ENCODE results near the gene CLCF1.

The CLCF1 gene

GRCh38 chr11:67356387-67356863 lies 17.0 kb downstream of the CLCF1 start:
- no peak for DNase-seq (ENCODE audit: low read depth)

GRCh38 chr11:67355794-67356386 lies 17.5 kb downstream of the CLCF1 start:
- DNase-seq (ENCODE audit: low read depth): no peak

- DNase-seq (ENCODE audit: low read depth): no peak
Measured at GRCh38 chr11:67355023-67355793, 18.2 kb downstream of the CLCF1 start.

GRCh38 chr11:67354075-67355022 lies 19.0 kb downstream of the CLCF1 start:
- DNase-seq (ENCODE audit: low read depth): peak; percentile 88

GRCh38 chr11:67353317-67354074 lies 19.9 kb downstream of the CLCF1 start, which contains the start of gene POLD4:
TSS of gene POLD4 (minus strand) at chr11:67353546. CDS start at chr11:67353399, 147 bp downstream.
- DNase-seq (ENCODE audit: low read depth): peak; percentile 71

GRCh38 chr11:67352546-67353316 lies 20.7 kb downstream of the CLCF1 start:
- DNase-seq (ENCODE audit: low read depth): no peak

GRCh38 chr11:67351275-67352005 lies 22.0 kb downstream of the CLCF1 start:
- no peak for DNase-seq (ENCODE audit: low read depth)

- DNase-seq (ENCODE audit: low read depth): no peak
Measured at GRCh38 chr11:67349928-67350465, 23.4 kb downstream of the CLCF1 start.

GRCh38 chr11:67349457-67349856 lies 23.9 kb downstream of the CLCF1 start:
- DNase-seq (ENCODE audit: low read depth): no peak

- DNase-seq (ENCODE audit: low read depth): no peak
Measured at GRCh38 chr11:67349036-67349435, 24.4 kb downstream of the CLCF1 start.

GRCh38 chr11:67347964-67348749 lies 25.2 kb downstream of the CLCF1 start:
- no peak for DNase-seq (ENCODE audit: low read depth)

- DNase-seq (ENCODE audit: low read depth): no peak
Measured at GRCh38 chr11:67345920-67346819, 27.2 kb downstream of the CLCF1 start.

GRCh38 chr11:67345247-67345919 lies 28.0 kb downstream of the CLCF1 start:
- DNase-seq (ENCODE audit: low read depth): no peak

GRCh38 chr11:67344264-67344663 lies 29.1 kb downstream of the CLCF1 start:
- DNase-seq (ENCODE audit: low read depth): no peak

- DNase-seq (ENCODE audit: low read depth): no peak
Measured at GRCh38 chr11:67337257-67337656, 36.1 kb downstream of the CLCF1 start.

- DNase-seq (ENCODE audit: low read depth): no peak
Measured at GRCh38 chr11:67332081-67332691, 41.2 kb downstream of the CLCF1 start.

GRCh38 chr11:67323526-67323925 lies 49.9 kb downstream of the CLCF1 start:
- DNase-seq (ENCODE audit: low read depth): no peak
